Measurements from ENCODE around the gene DAGLA. TPM values are rescaled to one million over a fixed set of nuclear protein-coding genes. Genes with fewer than 3 reads are reported as not detected.

Gene DAGLA
- total RNA-seq, 1 experiment from 2014 or later: 3.1 TPM

GRCh38 chr11:61718621-61719302, 38.6 kb downstream of the DAGLA start (continued):
- peak; percentile 39; the same call in 1 of the 2 replicates for TF ChIP-seq SP1 (CRISPR knock-in tag; conservative IDR thresholded peaks at IDR 0.05)
- TF ChIP-seq, protein P1, sequence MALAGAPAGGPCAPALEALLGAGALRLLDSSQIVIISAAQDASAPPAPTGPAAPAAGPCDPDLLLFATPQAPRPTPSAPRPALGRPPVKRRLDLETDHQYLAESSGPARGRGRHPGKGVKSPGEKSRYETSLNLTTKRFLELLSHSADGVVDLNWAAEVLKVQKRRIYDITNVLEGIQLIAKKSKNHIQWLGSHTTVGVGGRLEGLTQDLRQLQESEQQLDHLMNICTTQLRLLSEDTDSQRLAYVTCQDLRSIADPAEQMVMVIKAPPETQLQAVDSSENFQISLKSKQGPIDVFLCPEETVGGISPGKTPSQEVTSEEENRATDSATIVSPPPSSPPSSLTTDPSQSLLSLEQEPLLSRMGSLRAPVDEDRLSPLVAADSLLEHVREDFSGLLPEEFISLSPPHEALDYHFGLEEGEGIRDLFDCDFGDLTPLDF (CRISPR knock-in tag; IDR thresholded peaks at IDR 0.05): no peak
- TF ChIP-seq TP53 (CRISPR knock-in tag; IDR thresholded peaks at IDR 0.05): peak; percentile 69; the same call in 1 of the 2 replicates
- TF ChIP-seq IRF2 (CRISPR knock-in tag; IDR thresholded peaks at IDR 0.05; ENCODE audit: borderline replicate concordance, low read depth): no peak
- no peak for TF ChIP-seq JUN (CRISPR knock-in tag; IDR thresholded peaks at IDR 0.05)
- 0 out of 2 replicates have a peak, but pooled peaks have one; percentile 36 for TF ChIP-seq E2F5 (CRISPR knock-in tag; IDR thresholded peaks at IDR 0.05)
- TF ChIP-seq E2F4 (CRISPR knock-in tag; IDR thresholded peaks at IDR 0.05; ENCODE audit: borderline replicate concordance, low read depth): no peak
- no peak for TF ChIP-seq CREB1 (CRISPR knock-in tag; IDR thresholded peaks at IDR 0.05)
- no peak for TF ChIP-seq KAT7 (CRISPR knock-in tag; IDR thresholded peaks at IDR 0.05; ENCODE audit: borderline replicate concordance)
- TF ChIP-seq GABPB1 (CRISPR knock-in tag; IDR thresholded peaks at IDR 0.05): no peak
- TF ChIP-seq ELF4 (CRISPR knock-in tag; IDR thresholded peaks at IDR 0.05; ENCODE audit: low read depth): no peak
- TF ChIP-seq AFF4 (CRISPR knock-in tag; IDR thresholded peaks at IDR 0.05; ENCODE audit: borderline replicate concordance): no peak
- no peak for TF ChIP-seq ZNF263 (CRISPR knock-in tag; IDR thresholded peaks at IDR 0.05; ENCODE audit: low read depth)
- TF ChIP-seq NR3C1 (CRISPR knock-in tag; conservative IDR thresholded peaks at IDR 0.05; ENCODE audit: low read depth): no peak
- no peak for TF ChIP-seq ZBTB21 (CRISPR knock-in tag; IDR thresholded peaks at IDR 0.05; ENCODE audit: borderline replicate concordance)
- no peak for TF ChIP-seq NR2C2 (CRISPR knock-in tag; IDR thresholded peaks at IDR 0.05)
- TF ChIP-seq RORB (CRISPR knock-in tag; IDR thresholded peaks at IDR 0.05): no peak
- no peak for TF ChIP-seq SOX15 (CRISPR knock-in tag; IDR thresholded peaks at IDR 0.05)

- H3K4me3 Mint-ChIP-seq: no peak overlapping the region
- ATAC-seq: no peak
- TF ChIP-seq, protein P2, sequence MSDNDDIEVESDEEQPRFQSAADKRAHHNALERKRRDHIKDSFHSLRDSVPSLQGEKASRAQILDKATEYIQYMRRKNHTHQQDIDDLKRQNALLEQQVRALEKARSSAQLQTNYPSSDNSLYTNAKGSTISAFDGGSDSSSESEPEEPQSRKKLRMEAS (CRISPR knock-in tag; IDR thresholded peaks at IDR 0.05): no peak
- TF ChIP-seq FOXK1 (CRISPR knock-in tag; IDR thresholded peaks at IDR 0.05): no peak
- no peak for TF ChIP-seq ZNF416 (CRISPR knock-in tag; IDR thresholded peaks at IDR 0.05)
- no peaks in the 10 kb centered on the region for H3K36me3 Mint-ChIP-seq
- no peak overlapping the region for H3K27ac Mint-ChIP-seq
- CTCF ChIA-PET: interaction anchor here (0.9 to 5.5 kb wide), 10 partner anchors 8 to 237 kb away, joined by 3 to 71 read pairs (median 11); no protein-coding TSS in a partner anchor
- no peak for DNase-seq (ENCODE audit: low spot score)
- H3K9me3 Mint-ChIP-seq: no peaks in the 10 kb centered on the region
- peaks cover 36% of the 10 kb centered on the region for H3K4me1 Mint-ChIP-seq
- no peaks in the 10 kb centered on the region; the same call in 1 of the 2 replicates for H3K27me3 Mint-ChIP-seq (ENCODE audit: low read depth)
- POLR2A ChIA-PET: interaction anchor here (2.1 kb wide), 1 partner anchor 10 kb away, joined by 12 read pairs; no protein-coding TSS in a partner anchor
These were observed 39.8 kb downstream of the DAGLA start for GRCh38 chr11:61719978-61720377.

Measured in WTC11 (cell line).